ENCODE results near the gene ENGASE.

The ENGASE gene

DNA sequence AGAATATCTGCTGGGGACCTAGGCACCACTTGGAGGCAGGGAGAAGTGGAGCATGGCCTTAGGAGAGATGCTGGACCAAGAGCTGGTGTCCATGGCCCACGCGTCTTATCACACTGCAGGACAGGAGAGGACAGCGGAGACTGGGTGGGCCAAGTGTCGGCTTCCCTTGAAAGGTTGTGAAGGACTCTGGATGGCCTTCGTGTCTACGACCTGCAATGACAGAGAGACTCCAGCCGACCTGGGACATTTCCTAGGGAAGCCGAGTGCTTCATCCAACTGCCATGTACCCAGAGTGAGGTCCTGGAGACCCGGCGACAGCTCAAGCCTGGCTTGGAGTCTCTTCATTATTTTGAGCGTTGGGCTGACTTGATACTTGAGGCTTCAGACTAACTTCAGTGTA is 30.2 kb upstream of the ENGASE start:
- no peak for TF ChIP-seq CTCF (IDR thresholded peaks at IDR 0.05; ENCODE audit: low read depth, low read length)
- no peak for DNase-seq (ENCODE audit: low read depth, low spot score)
- in situ Hi-C loops (cut with HindIII; ENCODE audit: low sequenced_read_pairs): no loop called here
- no peak overlapping the region for H3K4me3 ChIP-seq (ENCODE audit: low read depth, low read length)

GRCh38 chr17:79045001-79045729 is 29.5 kb upstream of the ENGASE start:
- H3K4me3 ChIP-seq (ENCODE audit: low read depth, low read length): no peak overlapping the region
- TF ChIP-seq CTCF (IDR thresholded peaks at IDR 0.05; ENCODE audit: low read depth, low read length): no peak
- in situ Hi-C loops (cut with HindIII; ENCODE audit: low sequenced_read_pairs): no loop called here
- no peak for DNase-seq (ENCODE audit: low read depth, low spot score)

- peak; percentile 98 for TF ChIP-seq CTCF (IDR thresholded peaks at IDR 0.05; ENCODE audit: low read depth, low read length)
- peak; percentile 68 for DNase-seq (ENCODE audit: low read depth, low spot score)
- no peak overlapping the region for H3K4me3 ChIP-seq (ENCODE audit: low read depth, low read length)
- in situ Hi-C loops (cut with HindIII; ENCODE audit: low sequenced_read_pairs): no loop called here
Measured at GRCh38 chr17:79045842-79046196, 28.8 kb upstream of the ENGASE start.

- no peak for DNase-seq (ENCODE audit: low read depth, low spot score)
- TF ChIP-seq CTCF (IDR thresholded peaks at IDR 0.05; ENCODE audit: low read depth, low read length): no peak
- no peak overlapping the region for H3K4me3 ChIP-seq (ENCODE audit: low read depth, low read length)
- in situ Hi-C loops (cut with HindIII; ENCODE audit: low sequenced_read_pairs): no loop called here
Measured at GRCh38 chr17:79046197-79046915, 28.3 kb upstream of the ENGASE start.

DNA sequence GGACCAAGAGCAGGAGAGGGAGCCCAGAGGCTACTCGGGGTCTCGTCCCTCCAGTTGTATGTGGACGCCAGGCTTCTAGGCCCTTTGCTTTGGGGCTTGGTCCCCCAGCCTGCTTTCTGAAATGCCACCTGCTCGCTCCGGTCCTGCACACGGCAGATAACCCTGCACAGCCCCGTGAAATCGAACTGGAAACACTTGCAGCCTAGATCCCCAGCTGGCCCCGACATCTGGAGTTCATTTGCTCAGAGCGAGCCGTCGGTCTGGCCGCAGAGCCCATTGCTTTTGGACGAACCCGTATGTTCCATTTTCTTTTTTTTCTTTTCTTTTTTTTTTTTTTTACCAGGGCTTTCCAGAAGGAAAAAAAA is 27.7 kb upstream of the ENGASE start:
- no peak for DNase-seq (ENCODE audit: low read depth, low spot score)
- no peak overlapping the region for H3K4me3 ChIP-seq (ENCODE audit: low read depth, low read length)
- TF ChIP-seq CTCF (IDR thresholded peaks at IDR 0.05; ENCODE audit: low read depth, low read length): no peak
- in situ Hi-C loops (cut with HindIII; ENCODE audit: low sequenced_read_pairs): no loop called here

GRCh38 chr17:79047291-79047920 is 27.2 kb upstream of the ENGASE start:
- DNase-seq (ENCODE audit: low read depth, low spot score): no peak
- no peak for TF ChIP-seq CTCF (IDR thresholded peaks at IDR 0.05; ENCODE audit: low read depth, low read length)
- in situ Hi-C loops (cut with HindIII; ENCODE audit: low sequenced_read_pairs): no loop called here
- H3K4me3 ChIP-seq (ENCODE audit: low read depth, low read length): no peak overlapping the region
